GM12864 (cell line): ENCODE measurements around the gene FLT3LG.

Experiments
- DNase-seq: peaks from one replicate; pipeline ENCODE4 v3.0.0-alpha.2; 2011; ENCODE audit warnings: low read depth
- H3K4me3 ChIP-seq: 2 replicates; pipeline ENCODE4 v1.5.1; 2011; ENCODE audit warnings: mild to moderate bottlenecking, low read depth, low read length, control low read depth
- TF ChIP-seq, protein P1 (sequence below): IDR thresholded peaks from 2 replicates; pipeline ENCODE4 v1.5.1; 2011; ENCODE audit warnings: low read depth, mild to moderate bottlenecking, moderate library complexity, low read length, control low read depth, inconsistent platforms; ENCODE audit errors: missing control alignments

Gene FLT3LG

GRCh38 chr19:49447485-49448431, 26.3 kb upstream of the FLT3LG start:
- TF ChIP-seq, protein P1, sequence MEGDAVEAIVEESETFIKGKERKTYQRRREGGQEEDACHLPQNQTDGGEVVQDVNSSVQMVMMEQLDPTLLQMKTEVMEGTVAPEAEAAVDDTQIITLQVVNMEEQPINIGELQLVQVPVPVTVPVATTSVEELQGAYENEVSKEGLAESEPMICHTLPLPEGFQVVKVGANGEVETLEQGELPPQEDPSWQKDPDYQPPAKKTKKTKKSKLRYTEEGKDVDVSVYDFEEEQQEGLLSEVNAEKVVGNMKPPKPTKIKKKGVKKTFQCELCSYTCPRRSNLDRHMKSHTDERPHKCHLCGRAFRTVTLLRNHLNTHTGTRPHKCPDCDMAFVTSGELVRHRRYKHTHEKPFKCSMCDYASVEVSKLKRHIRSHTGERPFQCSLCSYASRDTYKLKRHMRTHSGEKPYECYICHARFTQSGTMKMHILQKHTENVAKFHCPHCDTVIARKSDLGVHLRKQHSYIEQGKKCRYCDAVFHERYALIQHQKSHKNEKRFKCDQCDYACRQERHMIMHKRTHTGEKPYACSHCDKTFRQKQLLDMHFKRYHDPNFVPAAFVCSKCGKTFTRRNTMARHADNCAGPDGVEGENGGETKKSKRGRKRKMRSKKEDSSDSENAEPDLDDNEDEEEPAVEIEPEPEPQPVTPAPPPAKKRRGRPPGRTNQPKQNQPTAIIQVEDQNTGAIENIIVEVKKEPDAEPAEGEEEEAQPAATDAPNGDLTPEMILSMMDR, result no peak
- no peak overlapping the region for H3K4me3 ChIP-seq
- no peak for DNase-seq

DNA sequence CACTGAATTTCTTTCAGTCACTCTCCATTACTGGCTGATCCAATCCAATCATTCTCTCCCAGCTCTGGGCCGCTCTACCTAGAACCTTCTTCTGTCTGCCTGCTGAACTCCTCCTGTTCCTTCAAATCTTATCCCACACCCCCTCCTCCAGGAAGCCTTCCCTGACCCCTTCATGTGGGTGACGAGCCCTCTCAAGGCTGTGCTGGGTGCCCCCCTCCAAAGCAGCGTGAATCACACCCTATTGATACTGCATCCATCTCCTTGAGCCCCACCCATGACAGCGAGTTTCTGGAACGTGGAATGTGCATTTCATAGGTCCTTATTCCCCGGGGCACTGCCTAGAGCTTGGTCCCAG, 25.6 kb upstream of the FLT3LG start:
- TF ChIP-seq, protein P1, result no peak
- H3K4me3 ChIP-seq, result no peak overlapping the region
- DNase-seq, result no peak

GRCh38 chr19:49450405-49450804, 23.6 kb upstream of the FLT3LG start:
- TF ChIP-seq, protein P1, result no peak
- no peak for DNase-seq
- peak overlapping the region; percentile 98 for H3K4me3 ChIP-seq

DNA sequence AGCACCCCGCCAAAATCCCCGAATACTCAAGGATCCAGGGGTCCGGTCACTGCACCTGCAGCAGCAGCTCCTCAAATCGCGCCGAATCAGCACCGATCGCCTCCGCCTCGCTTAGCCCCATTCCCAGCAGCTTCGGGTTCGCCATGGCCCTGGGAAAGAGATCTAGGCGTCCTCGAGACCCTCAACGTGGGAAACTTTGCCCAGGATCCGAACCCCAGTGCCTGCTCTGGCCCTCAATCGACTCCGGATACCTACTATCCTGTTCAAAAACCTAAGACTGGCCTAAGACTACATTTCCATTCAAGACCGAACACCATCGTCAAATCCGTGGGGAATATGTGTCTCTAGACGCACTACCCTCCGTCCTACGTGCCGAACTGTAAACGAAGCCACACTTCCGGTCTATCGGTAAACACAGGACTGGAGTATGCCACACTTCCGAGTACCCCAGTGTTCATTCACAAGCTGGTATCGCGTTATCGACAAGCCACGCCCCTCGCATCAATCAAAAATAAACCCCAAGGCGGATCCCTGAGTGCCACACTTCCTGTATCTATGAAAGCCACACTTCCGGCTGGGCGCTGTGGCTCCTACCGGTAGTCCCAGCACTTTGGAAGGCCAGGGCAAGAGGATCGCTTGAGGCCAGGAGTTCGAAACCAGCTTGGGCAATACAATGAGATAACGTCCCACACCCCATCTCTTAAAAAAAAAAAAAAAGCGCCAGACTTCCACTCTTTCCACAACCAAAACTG, 22.4 kb upstream of the FLT3LG start, which contains the start of gene PIH1D1:
PIH1D1 (minus strand) TSS at position 385 of the 752 bp plus-strand sequence; CDS start at position 145, 240 bp downstream.
- TF ChIP-seq, protein P1, result no peak
- peak; percentile 99 for DNase-seq
- H3K4me3 ChIP-seq, result peak within 1 kb of the TSS; percentile 98

DNA sequence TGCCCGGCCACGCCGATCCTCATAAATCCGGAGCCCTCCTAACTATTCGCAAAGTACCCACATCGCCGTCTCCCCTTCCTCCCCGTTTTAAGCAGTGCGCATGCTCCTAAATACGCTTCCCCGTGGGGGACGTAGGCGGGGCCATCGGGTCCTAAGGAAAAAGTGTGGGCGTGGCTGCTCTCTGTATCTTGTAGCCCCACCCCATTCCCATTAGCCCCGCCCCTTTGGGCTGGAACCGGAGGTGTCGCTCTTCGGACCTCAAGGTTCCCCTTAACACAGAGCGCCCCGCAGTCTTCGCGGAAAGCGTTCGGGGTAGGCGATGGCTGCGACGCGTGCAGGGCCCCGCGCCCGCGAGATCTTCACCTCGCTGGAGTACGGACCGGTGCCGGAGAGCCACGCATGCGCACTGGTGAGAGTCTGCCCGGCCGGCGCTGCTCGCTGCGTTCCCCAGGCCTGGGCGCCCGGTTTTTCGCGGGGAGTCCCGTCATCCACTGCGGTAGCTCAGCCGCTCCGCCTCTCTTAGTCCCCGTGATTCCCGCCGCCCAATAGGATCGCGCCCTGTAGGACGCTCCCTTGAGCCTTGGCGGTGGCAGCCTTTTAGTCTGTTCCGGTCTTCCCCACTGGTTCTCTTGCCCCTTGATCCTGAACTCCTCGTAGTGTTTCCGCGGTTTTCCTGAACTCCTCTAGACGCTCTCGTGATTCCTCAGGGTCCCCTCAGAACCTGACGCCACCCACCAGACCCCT, 20.8 kb upstream of the FLT3LG start, which contains the start of gene ALDH16A1:
ALDH16A1 (plus strand) TSS at position 213 of the 744 bp plus-strand sequence; CDS start at position 320, 107 bp downstream.
- TF ChIP-seq, protein P1, result no peak
- H3K4me3 ChIP-seq, result peak within 1 kb of the TSS; percentile 83
- peak; percentile 93 for DNase-seq

DNA sequence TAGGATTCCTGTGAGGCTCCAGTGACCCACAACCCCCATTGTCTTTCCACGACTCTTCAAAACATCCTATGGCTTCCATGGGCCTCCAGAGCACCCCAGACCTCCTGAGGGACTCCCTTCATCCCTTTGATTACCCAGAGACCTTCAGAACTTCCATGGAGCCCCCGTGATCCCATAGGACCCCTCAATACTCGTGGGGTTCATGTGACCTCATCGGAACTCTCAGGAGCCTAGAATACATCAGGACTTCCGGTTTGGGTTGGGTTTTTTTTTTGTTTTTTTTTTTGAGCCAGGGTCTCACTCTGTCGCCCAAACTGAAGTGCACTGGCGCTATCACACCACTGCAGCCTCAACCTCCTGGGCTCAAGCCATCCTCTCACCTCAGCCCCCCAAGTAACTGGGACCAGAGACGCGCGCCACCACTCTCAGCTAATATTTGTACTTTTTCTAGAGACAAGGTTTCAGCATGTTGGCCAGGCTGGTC, 20.2 kb upstream of the FLT3LG start:
- peak overlapping the region; percentile 83 for H3K4me3 ChIP-seq
- no peak for DNase-seq
- TF ChIP-seq, protein P1, result no peak
